HG03066 (cell line): ENCODE results near the gene LDHB.
"Not testable (repeated sequence)": the region's sequence is repeated elsewhere in the genome, so short reads cannot be mapped to it uniquely, and the experiment has no call there.

Experiments
- ATAC-seq: cut with Tn5 transposase; IDR thresholded peaks from one replicate; pipeline ENCODE4 v1.9.1; 2021; ENCODE audit warnings: low read depth; ENCODE audit not compliant: unreplicated experiment

LDHB gene

DNA sequence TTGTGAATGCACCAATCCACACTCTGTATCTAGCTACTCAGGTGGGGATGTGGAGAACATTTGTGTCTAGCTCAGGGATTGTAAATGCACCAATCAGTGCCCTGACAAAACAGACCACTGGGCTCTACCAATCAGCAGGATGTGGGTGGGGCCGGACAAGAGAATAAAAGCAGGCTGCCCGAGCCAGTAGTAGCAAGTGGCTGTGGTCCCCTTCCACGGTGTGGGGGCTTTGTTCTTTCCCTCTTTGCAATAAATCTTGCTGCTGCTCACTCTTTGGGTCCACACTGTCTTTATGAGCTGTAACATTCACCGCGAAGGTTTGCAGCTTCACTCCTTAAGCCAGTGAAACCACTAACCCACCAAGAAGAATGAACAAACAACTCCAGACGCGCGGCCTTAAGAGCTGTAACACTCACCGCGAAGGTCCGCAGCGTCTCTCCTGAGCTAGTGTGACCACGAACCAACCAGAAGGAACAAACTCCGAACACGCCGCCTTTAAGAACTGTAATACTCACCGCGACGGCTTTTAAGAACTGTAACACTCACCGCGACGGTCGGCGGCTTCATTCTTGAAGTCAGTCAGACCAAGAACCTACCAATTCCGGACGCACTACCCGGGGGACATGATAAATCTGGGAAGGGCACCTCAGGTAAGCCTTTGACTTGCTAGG is 4.6 kb upstream of the LDHB start:
- no peak for ATAC-seq

DNA sequence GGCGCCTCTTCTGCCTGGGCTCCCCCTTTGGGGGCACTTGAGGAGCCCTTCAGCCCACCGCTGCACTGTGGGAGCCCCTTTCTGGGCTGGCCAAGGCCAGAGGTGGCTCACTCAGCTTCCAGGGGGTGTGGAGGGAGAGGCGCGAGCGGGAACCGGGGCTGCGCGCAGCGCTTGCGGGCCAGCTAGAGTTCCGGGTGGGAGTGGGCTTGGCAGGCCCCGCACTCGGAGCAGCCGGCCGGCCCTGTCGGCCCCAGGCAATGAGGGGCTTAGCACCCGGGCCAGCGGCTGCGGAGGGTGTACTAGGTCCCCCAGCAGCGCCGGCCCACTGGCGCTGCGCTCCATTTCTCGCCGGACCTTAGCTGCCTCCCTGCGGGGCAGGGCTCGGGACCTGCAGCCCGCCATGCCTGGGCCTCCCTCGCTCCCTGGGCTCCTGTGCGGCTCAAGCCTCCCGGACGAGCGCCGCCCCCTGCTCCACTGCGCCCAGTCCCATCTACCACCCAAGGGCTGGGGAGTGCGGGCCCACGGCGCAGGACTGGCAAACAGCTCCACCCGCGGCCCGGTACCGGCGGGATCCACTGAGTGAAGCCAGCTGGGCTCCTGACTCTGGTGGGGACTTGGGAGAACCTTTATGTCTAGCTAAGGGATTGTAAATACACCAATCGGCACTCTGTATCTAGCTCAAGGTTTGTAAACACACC is 3.9 kb upstream of the LDHB start:
- ATAC-seq: not testable (repeated sequence)

DNA sequence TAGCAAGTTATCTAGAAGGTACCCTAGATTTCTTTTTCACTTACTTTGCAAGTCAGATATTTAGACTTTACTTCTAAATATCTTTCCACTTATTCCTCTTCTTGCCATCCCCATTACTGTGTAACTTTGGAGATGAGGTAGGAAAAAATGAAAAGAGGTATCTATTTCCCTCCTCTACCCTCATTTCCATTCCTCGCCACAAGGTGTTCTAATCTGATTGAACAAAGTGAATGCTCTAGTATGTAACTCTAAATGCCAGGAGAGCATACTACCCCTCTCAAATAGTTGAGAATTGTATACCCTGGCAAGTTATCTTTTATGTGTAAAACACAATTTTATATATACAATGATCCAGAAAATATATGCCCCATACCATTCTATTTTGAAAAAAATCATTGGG is 1.7 kb upstream of the LDHB start:
- ATAC-seq: no peak

DNA sequence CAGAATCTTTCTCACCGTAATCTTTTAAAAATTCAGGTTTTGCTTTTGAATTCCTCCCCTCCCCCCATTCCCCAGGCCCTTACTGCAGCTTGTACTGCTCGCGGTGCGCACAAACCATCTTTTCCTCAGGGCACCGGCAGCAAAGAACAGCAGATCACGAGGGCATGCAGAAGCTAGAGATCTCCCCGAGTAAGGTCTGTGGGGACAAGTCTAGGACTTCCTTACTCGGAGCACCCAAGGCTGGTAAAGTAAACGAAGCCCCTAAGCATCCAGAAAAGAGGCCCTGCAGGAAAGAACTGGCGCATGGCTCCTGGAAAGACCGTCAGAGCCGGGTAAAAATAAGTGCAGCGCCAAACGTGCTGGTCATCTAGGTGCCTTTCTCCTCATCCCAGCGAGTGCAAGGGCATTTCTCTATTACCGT is 727 bp downstream of the LDHB start:
- peak; percentile 38 for ATAC-seq

DNA sequence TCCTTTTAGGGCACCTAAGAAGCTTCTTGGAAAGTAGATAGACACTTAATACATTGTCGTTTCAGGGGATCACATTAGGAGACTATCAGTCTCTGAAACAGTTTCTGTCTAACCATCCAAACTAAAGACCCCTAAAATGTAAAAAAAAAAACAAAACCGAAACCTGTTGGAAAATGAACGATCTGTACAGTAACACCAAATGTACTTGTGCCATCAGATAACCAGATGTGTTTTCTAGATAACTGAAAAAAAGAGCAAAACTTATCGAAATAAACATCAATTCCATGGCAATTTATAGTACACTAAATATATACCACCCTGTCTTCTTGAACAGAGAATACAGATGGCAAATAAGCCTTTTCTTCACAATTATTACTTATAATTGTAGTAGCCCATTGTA is 2.1 kb downstream of the LDHB start:
- ATAC-seq: no peak

DNA sequence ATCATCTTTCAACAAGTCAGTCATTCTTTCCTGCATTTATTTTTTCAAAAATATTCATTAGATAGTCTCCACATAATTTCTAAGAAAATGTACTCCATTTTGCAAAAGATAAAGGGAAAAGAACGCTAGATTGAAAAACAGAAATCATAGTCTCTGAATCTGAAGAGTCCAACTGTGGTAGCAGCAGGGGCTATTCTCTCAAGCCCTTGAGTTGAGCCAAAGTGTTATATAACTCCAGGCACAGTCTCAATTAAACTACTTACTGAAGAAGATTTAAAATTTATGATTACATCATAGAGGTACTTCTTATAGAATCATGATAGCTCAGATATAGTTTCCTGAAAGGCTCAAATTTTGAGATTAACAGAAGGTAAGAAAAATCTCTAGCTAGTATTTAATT is 5.8 kb downstream of the LDHB start:
- no peak for ATAC-seq

DNA sequence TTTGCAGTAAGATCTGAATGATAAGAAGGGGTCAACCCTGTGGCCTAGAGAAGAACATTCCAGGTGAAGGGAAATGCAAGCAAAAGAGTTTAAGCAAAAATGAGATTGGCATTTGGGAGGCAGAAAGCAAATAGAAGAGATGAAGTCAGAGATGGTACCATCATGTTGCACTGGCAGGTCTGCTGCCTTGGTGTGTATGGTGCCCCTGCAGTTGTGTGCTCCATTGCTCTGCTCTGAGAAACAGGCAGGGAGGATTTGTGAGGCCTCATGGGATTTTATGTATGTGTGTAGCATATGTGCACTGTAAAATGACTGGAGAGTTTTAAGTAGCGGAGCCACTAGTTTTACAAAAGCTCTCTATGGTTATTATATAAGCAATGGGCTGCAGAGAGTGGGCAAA is 6.6 kb downstream of the LDHB start:
- no peak for ATAC-seq

DNA sequence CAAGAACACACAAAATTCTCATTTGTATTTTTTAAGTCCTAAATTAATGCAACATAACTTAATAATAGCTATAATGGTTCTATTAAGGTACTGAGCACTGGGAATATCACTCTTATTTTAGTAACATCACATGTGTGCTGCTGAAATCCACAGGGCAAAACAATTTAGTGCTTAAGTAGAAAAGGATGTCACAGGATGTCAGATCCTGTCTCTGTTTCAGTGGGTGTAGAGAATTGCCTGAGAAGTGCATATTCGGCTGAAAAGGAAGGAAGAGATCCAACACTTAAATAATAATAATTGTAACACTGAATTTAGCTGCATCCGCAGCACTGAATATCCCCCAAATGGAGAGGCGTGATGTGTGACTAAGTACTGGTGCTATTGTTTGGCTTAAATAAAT is 8.6 kb downstream of the LDHB start:
- no peak for ATAC-seq

DNA sequence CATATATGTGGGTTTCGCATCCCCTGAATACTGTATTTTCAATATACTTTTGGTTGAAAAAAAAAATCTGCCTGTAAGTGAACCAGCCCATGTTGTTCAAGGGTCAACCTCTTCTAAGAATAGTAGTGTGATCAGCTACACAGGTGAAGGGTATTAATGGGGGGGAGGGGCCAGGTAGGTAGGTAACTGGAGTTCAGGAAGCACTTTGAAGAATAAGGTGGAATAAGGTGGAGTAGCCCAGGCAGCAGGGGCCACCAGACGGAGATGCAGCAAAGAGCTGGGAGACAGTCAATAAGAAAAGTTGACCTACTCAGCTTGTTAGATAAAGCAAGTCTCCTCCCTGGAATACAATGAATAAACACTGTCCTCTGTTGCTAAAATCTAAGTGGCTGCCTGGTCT is 9.3 kb downstream of the LDHB start:
- no peak for ATAC-seq

DNA sequence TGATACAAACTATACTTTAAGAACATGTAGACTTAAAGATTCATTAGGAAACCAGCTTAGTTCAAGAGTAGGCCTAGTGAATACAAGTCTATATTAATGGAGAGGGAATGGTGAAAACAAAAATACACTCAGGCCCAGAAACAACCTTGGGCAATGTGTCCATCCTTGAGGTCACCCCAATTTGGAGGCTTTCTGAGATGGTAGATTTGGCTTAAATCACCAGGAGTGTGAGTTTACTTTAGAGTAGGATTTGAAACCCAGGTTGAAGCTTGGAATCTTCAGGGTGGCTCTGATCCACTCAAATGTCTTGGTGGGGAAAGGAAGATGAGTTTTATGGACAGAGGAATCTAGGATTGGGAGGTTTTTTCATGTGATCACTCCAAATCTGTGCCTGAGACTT is 10.5 kb downstream of the LDHB start:
- no peak for ATAC-seq

DNA sequence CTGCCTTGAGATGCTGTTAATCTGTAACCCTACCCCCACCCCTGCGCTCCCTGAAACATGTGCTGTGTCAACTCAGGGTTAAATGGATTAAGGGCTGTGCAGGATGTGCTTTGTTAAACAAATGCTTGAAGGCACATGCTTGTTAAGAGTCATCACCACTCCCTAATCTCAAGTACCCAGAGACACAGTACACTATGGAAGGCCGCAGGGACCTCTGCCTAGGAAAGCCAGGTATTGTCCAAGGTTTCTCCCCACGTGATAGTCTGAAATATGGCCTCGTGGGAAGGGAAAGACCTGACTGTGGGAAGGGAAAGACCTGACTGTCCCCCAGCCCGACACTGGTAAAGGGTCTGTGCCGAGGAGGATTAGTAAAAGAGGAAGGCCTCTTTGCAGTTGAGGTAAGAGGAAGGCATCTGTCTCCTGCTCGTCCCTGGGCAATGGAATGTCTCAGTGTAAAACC is 12.6 kb downstream of the LDHB start:
- ATAC-seq: not testable (repeated sequence)

DNA sequence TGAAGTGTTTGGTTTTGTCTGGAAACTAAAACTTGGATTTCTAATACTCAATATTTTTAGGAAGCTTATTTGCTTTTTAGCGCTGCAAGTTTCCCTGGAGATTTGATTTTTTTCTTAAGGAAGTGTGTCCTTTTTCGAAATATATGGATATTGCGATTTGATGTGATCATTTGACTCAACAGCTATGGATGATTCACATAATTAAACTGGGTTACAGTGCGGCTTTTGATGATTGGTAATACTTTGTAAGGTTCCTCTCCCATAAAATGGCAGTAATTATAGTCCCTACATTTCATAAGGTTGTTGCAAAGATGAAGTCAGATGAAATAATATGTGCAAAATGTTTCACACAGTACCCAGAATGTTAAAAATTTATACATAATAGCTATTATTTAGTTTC is 13.1 kb downstream of the LDHB start:
- ATAC-seq: no peak

DNA sequence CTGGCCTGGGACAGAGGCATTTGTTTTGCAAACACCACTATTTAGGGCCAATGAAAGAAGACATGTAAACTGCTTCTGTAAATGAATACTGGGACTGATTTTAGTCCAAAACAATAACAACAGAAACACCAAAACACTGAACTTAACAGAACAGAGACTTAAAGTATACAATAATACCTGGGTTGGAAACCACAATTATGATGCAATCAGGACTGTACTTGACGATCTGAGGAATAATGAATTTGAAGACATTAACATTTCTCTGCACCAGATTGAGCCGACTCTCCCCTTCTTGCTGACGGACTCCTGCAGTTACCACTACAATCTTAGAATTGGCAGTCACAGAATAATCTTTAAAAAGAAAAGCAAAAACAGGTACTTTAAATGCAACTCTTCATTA is 13.9 kb downstream of the LDHB start:
- no peak for ATAC-seq

DNA sequence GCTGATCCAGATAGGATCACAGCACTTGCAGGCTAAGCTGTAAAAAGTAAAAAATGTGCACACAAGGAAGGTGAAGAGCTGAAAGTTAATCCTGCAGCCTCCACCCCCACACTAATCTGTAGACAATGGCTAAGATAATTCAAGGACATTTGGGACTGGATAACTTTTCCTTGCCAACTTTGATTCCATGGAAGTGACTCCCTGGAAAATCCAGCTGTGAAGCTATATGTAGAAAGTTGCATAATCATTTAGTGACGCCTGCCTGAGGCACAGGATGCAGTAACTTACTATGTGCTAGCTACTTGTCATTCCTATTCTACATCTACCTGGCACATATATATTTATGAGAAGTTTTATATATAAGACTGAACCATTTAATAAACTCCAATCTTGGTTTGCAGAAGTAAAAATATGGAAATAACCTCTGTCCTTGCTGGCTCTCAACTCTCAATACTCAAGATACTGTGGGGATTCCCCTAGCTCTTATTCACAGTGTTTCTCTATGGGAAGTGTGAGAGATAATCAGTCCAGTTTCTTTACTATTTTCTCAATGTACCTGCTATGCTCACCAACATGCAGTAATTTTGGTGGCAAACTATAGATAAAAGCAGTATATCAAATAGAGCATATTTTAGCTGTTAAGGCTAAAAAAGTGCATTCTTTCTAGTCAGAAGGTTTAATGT is 14.8 kb downstream of the LDHB start:
- ATAC-seq: peak; percentile 46

DNA sequence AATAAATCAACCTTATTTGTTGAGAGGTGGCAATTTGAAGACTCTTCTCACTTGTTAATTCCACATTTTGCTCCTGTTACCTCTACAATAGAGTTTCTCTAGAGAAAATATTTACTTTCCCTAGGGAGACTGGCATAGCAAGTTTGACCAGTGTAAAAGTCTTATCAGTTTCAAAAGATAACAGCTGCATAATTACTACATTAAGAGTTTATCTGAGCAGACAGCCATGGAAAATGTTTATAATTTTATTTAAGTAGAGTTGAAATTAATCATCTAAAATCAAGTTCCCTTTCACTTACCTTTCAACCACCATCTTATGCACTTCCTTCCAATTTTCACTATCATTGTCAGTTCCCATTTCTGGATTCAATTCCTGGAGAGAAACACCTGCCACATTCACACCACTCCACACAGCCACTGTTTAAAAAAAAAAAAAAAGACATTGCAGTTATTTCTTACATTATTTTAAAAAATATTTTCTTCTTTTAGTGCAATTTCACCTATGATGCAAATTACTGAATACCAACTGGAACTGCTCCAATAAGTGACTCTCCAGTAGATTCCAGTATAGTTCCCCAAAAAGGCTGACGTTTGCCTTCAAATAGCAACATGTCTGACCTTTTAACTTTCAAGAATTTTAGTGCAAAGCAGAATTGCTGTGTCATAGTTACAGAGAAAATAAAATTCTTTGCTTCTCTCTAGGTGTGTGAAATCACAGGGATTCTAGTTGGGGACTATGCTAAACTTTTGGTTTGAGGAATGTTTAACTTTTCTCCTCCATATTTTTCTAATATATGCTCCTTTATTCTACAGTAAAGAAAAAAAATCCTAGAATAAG is 19.4 kb downstream of the LDHB start:
- ATAC-seq: no peak

DNA sequence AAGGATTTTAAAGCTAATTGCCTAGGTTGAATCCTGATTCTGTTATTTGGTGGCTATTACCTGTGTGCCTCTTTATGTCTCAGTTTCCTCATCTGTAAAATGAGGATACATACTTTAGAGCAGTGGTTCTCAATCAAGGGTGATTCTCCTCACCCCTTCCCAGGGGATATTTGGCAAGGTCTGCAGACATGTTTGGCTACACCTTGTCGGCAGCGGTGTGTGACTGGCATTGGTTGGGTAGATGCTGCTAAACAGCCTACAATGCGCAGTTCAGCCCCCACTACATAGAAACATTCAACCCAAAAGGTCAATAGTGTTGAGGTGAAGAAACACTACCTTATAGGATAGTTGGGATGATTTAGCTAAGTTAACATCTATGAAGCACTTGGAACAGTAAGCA is 23.4 kb downstream of the LDHB start:
- no peak for ATAC-seq

DNA sequence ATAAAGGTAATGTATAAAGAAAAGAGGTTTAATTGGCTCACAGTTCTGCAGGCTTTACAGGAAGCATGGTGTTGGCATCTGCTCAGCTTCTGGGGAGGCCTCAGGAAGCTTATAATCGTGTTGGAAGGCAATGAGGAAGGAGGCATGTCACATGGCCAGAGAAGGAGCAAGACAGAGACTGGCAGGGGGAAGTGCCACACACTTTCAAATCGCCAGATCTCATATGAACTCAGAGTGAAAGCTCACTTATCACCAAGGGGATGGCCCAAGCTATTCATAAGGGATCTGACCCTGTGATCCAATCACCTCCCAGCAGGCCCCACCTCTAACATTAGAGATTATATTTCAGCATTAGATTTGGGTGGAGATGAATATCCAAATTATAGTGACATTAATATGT is 26.3 kb downstream of the LDHB start:
- ATAC-seq: no peak

DNA sequence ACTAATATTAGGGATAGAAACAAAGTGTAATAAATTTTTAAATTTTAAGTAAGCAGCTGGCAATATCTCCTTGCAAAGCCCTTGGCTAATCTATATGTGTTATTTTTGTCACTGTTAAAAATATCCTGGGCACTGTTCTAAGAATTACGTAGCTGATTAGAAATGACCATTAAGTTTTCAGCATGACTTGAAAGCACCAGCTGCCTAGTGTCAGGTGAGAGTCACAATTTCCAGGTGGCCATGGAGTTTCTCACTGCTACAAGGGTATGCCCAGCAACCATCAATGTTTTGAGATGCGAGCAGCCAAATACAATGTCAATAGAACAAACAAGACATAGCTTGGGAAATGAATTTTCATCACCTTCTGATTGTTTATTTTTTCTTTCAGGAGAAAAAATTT is 29.7 kb downstream of the LDHB start:
- ATAC-seq: no peak

DNA sequence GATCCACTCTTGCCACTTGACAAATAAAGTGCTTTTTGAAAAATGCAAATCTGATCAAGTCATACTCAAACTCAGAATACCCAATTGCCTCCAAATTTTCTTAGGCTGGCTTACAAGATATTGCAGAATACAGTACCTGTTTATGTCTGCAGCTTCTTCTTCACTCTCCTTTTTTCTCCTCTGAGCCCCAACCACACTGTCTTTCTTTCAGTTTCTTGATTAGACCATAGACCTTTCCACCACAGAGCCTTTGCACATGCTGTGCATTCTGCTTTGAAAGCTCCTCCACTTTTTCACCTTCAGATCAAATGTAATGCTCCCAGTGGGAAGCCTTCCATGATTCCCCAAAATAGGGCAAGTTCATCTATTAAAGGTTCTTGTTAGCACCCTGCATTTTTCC is 39.1 kb downstream of the LDHB start:
- no peak for ATAC-seq

DNA sequence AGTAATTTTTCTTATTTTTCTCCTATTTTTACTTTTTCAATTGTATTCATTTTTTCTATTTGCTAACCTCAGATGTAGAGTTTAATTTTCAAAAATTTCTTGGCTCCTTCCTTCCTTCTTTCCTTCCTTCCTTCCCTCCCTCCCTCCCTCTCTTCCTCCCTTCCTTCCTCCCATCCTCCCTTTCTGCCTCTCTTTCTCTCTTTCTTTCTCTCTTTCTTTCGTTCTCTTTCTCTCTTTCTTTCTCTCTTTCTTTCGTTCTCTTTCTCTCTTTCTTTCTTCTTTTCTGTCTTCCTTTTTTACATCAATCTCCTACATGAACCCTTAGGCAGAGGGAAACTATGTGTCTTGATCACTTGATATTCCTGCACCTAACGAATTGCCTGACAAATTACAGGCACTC is 40.6 kb downstream of the LDHB start:
- no peak for ATAC-seq

DNA sequence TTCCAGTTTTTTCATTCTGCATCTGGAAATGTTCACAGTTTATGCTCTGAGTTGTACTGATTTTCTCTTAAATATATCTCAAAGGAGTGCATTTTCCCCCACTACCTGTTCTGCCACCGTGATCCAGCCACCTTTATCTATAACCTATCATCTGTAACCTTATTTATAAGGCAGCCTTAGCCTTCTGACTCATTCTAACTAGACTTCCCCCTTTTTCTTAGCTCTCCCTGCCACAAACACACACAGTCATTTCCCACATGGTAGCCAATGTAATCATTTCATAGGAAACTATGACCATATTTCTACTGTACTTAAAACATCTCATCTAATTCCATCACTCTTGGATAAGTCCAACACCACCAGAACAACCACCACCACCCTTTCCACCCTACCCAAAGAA is 42.2 kb downstream of the LDHB start:
- no peak for ATAC-seq
